Endothelial cell of umbilical vein (primary cell): ENCODE results near the gene GNAL. TPM values are rescaled to one million over a fixed set of nuclear protein-coding genes. Genes with fewer than 3 reads are reported as not detected.

Experiments
- BruUV-seq: library from RNA; stranded (reverse); fragments of 400-500 nt; replicated peaks from 2 replicates; lab custom pipeline; 2021; lab: Mats Ljungman, UMichigan
- CTCF ChIA-PET: fragments of 300-600, 350-600 bp; sonication (Branson Sonifier 250); formaldehyde crosslinking; loops from one replicate; lab custom pipeline; 2021; ENCODE audit warnings: antibody characterized with exemption, inconsistent platforms; lab: Charles Lee
- POLR2A ChIA-PET: fragments of 300-600, 350-600 bp; sonication (Branson Sonifier 250); formaldehyde crosslinking; loops from one replicate; lab custom pipeline; 2021; ENCODE audit warnings: antibody characterized with exemption, inconsistent platforms; lab: Charles Lee
- DNase-seq: peaks from one replicate; pipeline ENCODE4 v3.0.0-alpha.2; 2011; ENCODE audit warnings: low read depth, low spot score
- FAIRE-seq: peaks from 2 replicates; lab custom pipeline; 2011; peaks lifted over from hg19 to GRCh38; lab: Jason Lieb, UNC
- H2AFZ ChIP-seq: 2 replicates; pipeline ENCODE4 v1.6.0; 2012; ENCODE audit warnings: low read depth, low read length, control low read depth, inconsistent platforms
- H3K27ac ChIP-seq: 2 replicates; pipeline ENCODE4 v1.5.1; 2011; ENCODE audit warnings: low read depth, mild to moderate bottlenecking, control low read depth, low read length, moderate library complexity; ENCODE audit not compliant: insufficient read depth
- H3K27me3 ChIP-seq, 2 experiments: 2 replicates each; pipeline versions ENCODE4 v1.6.0 to v1.6.1; 2011; ENCODE audit warnings: low read length in 2 of 2, mixed read lengths in 1 of 2; ENCODE audit not compliant: control insufficient read depth in 2 of 2, insufficient read depth in 2 of 2
- H3K36me3 ChIP-seq, 2 experiments: 2 replicates in 1 of 2; 3 replicates in 1 of 2; pipeline ENCODE4 v1.5.1; 2011; ENCODE audit warnings: low read length in 2 of 2, mild to moderate bottlenecking in 1 of 2, moderate library complexity in 1 of 2; ENCODE audit not compliant: control insufficient read depth in 2 of 2, insufficient read depth in 2 of 2; ENCODE audit errors: extremely low read depth in 1 of 2
- H3K4me1 ChIP-seq: 3 replicates; pipeline ENCODE4 v1.5.1; 2011; ENCODE audit warnings: mild to moderate bottlenecking, low read length; ENCODE audit not compliant: control insufficient read depth, insufficient read depth; ENCODE audit errors: extremely low read depth
- H3K4me2 ChIP-seq: 2 replicates; pipeline ENCODE4 v1.6.1; 2011; ENCODE audit warnings: low read length, control low read depth, mixed read lengths; ENCODE audit not compliant: insufficient read depth
- H3K4me3 ChIP-seq, 3 experiments: fragments of 200-600 bp in 1 of 3; sonication (generic), shearing (Covaris generic) in 1 of 3; replicated peaks in 1 of 3; 2 replicates each; pipeline ENCODE4 v1.5.1; 2011 to 2016; ENCODE audit warnings: control low read depth in 3 of 3, low read length in 3 of 3, mild to moderate bottlenecking in 2 of 3, inconsistent platforms in 1 of 3, low read depth in 1 of 3, moderate library complexity in 1 of 3; ENCODE audit not compliant: insufficient read depth in 1 of 3
- H3K79me2 ChIP-seq: 2 replicates; pipeline ENCODE4 v1.6.0; 2012; ENCODE audit warnings: low read length, inconsistent platforms; ENCODE audit not compliant: control insufficient read depth, insufficient read depth
- H3K9ac ChIP-seq: replicated peaks from 2 replicates; pipeline ENCODE3; 2011; ENCODE audit warnings: low read length, control low read depth; ENCODE audit not compliant: insufficient read depth; ENCODE audit errors: extremely low read depth
- H3K9me1 ChIP-seq: replicated peaks from 3 replicates; pipeline ENCODE4 v1.6.0; 2011; ENCODE audit warnings: mild to moderate bottlenecking, low read length; ENCODE audit not compliant: control insufficient read depth, insufficient read depth; ENCODE audit errors: extremely low read depth
- H3K9me3 ChIP-seq: replicated peaks from 2 replicates; pipeline ENCODE4 v1.5.1; 2012; ENCODE audit warnings: low read length, inconsistent platforms; ENCODE audit not compliant: control insufficient read depth, insufficient read depth
- H4K20me1 ChIP-seq: replicated peaks from 2 replicates; pipeline ENCODE3; 2011; ENCODE audit warnings: mild to moderate bottlenecking, low read length; ENCODE audit not compliant: control insufficient read depth, insufficient read depth; ENCODE audit errors: extremely low read depth
- CTCF ChIP-seq, 2 donors: IDR thresholded peaks; 1 replicate in 1 of 2; 2 replicates in 1 of 2; pipeline ENCODE4 v1.5.1; 2011; ENCODE audit warnings: low read length in 2 of 2, mild to moderate bottlenecking in 2 of 2, moderate library complexity in 2 of 2, control low read depth in 1 of 2, inconsistent platforms in 1 of 2, low read depth in 1 of 2; ENCODE audit not compliant: insufficient read depth in 1 of 2; ENCODE audit errors: extremely low read depth in 1 of 2
- EZH2 ChIP-seq: IDR thresholded peaks from 2 replicates; pipeline ENCODE4 v1.6.1; 2012; ENCODE audit warnings: borderline replicate concordance, low read depth, mild to moderate bottlenecking, moderate library complexity, low read length, inconsistent platforms; ENCODE audit not compliant: severe bottlenecking
- FOS ChIP-seq: IDR thresholded peaks from 2 replicates; pipeline ENCODE4 v1.6.1; 2011; ENCODE audit warnings: mild to moderate bottlenecking, low read length, moderate library complexity, borderline replicate concordance; ENCODE audit not compliant: insufficient read depth
- GATA2 ChIP-seq: IDR thresholded peaks from 2 replicates; pipeline ENCODE4 v1.7.0; 2011; ENCODE audit warnings: low read depth, mild to moderate bottlenecking, moderate library complexity, mixed read lengths, low read length; ENCODE audit not compliant: insufficient read length, insufficient read depth
- JUN ChIP-seq: IDR thresholded peaks from 2 replicates; pipeline ENCODE4 v1.6.1; 2011; ENCODE audit warnings: borderline replicate concordance, low read depth; ENCODE audit not compliant: insufficient read length, insufficient read depth
- MAX ChIP-seq: IDR thresholded peaks from 2 replicates; pipeline ENCODE4 v1.6.1; 2011; ENCODE audit not compliant: insufficient read depth, insufficient read length
- MYC ChIP-seq: IDR thresholded peaks from one replicate; pipeline ENCODE4 v1.6.1; 2011; ENCODE audit warnings: mild to moderate bottlenecking, low read depth, low read length
- POLR2A ChIP-seq: IDR thresholded peaks from 2 replicates; pipeline ENCODE4 v1.6.1; 2012; ENCODE audit warnings: low read depth, mild to moderate bottlenecking, control low read depth, low read length
- POLR2AphosphoS5 ChIP-seq: IDR thresholded peaks from 2 replicates; pipeline ENCODE4 v1.6.1; 2012; ENCODE audit warnings: low read depth, mild to moderate bottlenecking, control low read depth, low read length, moderate library complexity; ENCODE audit not compliant: insufficient read depth
- dilution Hi-C: fragments of 300-500 bp; cut with MboI; formaldehyde crosslinking; loops from one replicate; pipeline ENCODE4 v1.15.0; 2019; ENCODE audit warnings: low sequenced_read_pairs; ENCODE audit not compliant: extremely low pct_ligation_motif_present
- intact Hi-C: fragments of 100-400 bp; cut with micrococcal nuclease; formaldehyde crosslinking; loops from one replicate; pipeline ENCODE4 v1.10.0; 2022
- microRNA-seq: library from miRNA; unstranded; fragments of <30 nt; microRNA quantifications from one replicate; pipeline ENCODE4 v1.2.0, GENCODE V29; 2021; ENCODE audit warnings: borderline number of aligned reads, borderline replicate concordance
- polyA plus RNA-seq, 4 experiments: library from polyadenylated mRNA; depleted of rRNA in 3 of 4; stranded (reverse) in 3 of 4; unstranded in 1 of 4; fragments of >200 nt; gene quantifications; 2 replicates each; pipeline versions ENCODE4 v1.2.1 to v1.2.3, GENCODE V29; 2011 to 2012; ENCODE audit warnings: missing spikeins in 1 of 4
- total RNA-seq: library from RNA; stranded (reverse); gene quantifications from 2 replicates; pipeline ENCODE4 v1.2.3, GENCODE V29; 2021

GNAL gene
- total and polyA plus RNA-seq, 2 donors (not counting 3 experiments of a cell fraction or from before 2014, with no cell fraction given) = 0.07 to 0.73 TPM

GRCh38 chr18:11932393-11932792 lies 243.3 kb downstream of the GNAL start:
- no peak overlapping the region for H3K4me2 ChIP-seq
- H3K9me3 ChIP-seq = no peaks in the 10 kb centered on the region
- H3K79me2 ChIP-seq = no peaks in the 10 kb centered on the region
- no peak for FAIRE-seq
- H3K9ac ChIP-seq = no peak overlapping the region
- H4K20me1 ChIP-seq = no peaks in the 10 kb centered on the region
- BruUV-seq = no TSS peak
- dilution Hi-C loops (no loop called here), intact Hi-C loops (no loop called here)
- H3K4me3 ChIP-seq = no peak overlapping the region
- H3K27ac ChIP-seq = no peak overlapping the region
- no peaks in the 10 kb centered on the region for H3K4me1 ChIP-seq
- TF ChIP-seq FOS (no peak), GATA2 (no peak), MYC (no peak), EZH2 (no peak), CTCF (IDR thresholded peaks at IDR 0.05; ENCODE audit: extremely low read depth in 1 of 2, insufficient read depth in 1 of 2, low read depth in 1 of 2, low read length in 2 of 2) (no peak), POLR2A (no peak), JUN (no peak), POLR2AphosphoS5 (no peak), MAX (no peak)
- no peaks in the 10 kb centered on the region for H3K9me1 ChIP-seq
- H2AFZ ChIP-seq = no peak overlapping the region
- peaks cover 0 to 2% of the 10 kb centered on the region in 2 experiments for H3K27me3 ChIP-seq
- ChIA-PET POLR2A (no interaction called here), CTCF (interaction anchor here (0.7 to 15.3 kb wide), 3 partner anchors 61 to 199 kb away, joined by 3 to 717 read pairs (median 12); no protein-coding TSS in a partner anchor)
- no peaks in the 10 kb centered on the region for H3K36me3 ChIP-seq
- no peak for DNase-seq

Small RNAs within 50 kb of the gene (microRNA-seq; reads per million reads assigned to microRNA genes)
- gene MIR7153 = not detected

Other genes with a start within 250 kb of the GNAL start
- gene SLC35G4, start 79.7 kb upstream of the GNAL start, total RNA-seq = not detected in 2 replicates
- gene SLC35G4, start 79.7 kb upstream of the GNAL start, polyA plus RNA-seq = not detected in 2 replicates
- gene CHMP1B, start 162.1 kb downstream of the GNAL start, total RNA-seq = 27.0 and 27.2 TPM in 2 replicates
- gene CHMP1B, start 162.1 kb downstream of the GNAL start, polyA plus RNA-seq = 17.4 and 24.0 TPM in 2 replicates
- gene MPPE1, start 219.1 kb downstream of the GNAL start, total RNA-seq = 28.8 and 30.6 TPM in 2 replicates
- gene MPPE1, start 219.1 kb downstream of the GNAL start, polyA plus RNA-seq = 13.4 and 15.2 TPM in 2 replicates